HEK293 (cell line): ENCODE measurements around the gene RNF181.

Source experiments
- CTCF ChIA-PET: fragments of 350-600 bp; formaldehyde crosslinking; extraction: SDS; loops from one replicate; lab custom pipeline; 2021; ENCODE audit warnings: antibody characterized with exemption; lab: Yijun Ruan, JAX
- POLR2A ChIA-PET: fragments of 300-600 bp; formaldehyde crosslinking; extraction: SDS; loops from one replicate; lab custom pipeline; 2020; ENCODE audit warnings: antibody characterized with exemption, inconsistent platforms; lab: Yijun Ruan, JAX
- H3K27ac ChIP-seq: fragments of 200-500 bp; sonication (Bioruptor generic); 2 replicates; pipeline ENCODE4 v1.5.1; 2014; ENCODE audit warnings: low read depth, low read length, control low read depth, inconsistent platforms; ENCODE audit errors: extremely low read depth
- H3K36me3 ChIP-seq, 2 experiments: fragments of 200-500 bp in 1 of 2; sonication (Bioruptor generic) in 1 of 2; 1 replicate in 1 of 2; 2 replicates in 1 of 2; pipeline ENCODE4 v1.5.1; 2014 to 2017; ENCODE audit warnings: inconsistent platforms in 2 of 2, low read length in 2 of 2; ENCODE audit not compliant: control insufficient read depth in 2 of 2, insufficient read depth in 1 of 2
- H3K4me1 ChIP-seq: fragments of 200-500 bp; sonication (Bioruptor generic); 2 replicates; pipeline ENCODE4 v1.5.1; 2014; ENCODE audit warnings: mild to moderate bottlenecking, low read length, inconsistent platforms; ENCODE audit not compliant: control insufficient read depth, insufficient read depth
- H3K4me3 ChIP-seq: 2 replicates; pipeline ENCODE4 v1.5.1; 2011; ENCODE audit warnings: low read depth, mild to moderate bottlenecking, control low read depth, low read length, moderate library complexity
- H3K9me3 ChIP-seq: fragments of 200-500 bp; sonication (Bioruptor generic); 2 replicates; pipeline ENCODE4 v1.5.1; 2014; ENCODE audit warnings: low read depth, low read length, inconsistent platforms; ENCODE audit not compliant: control insufficient read depth, insufficient read depth
- GLI4 ChIP-seq: fragments of 450-650 bp; formaldehyde crosslinking; IDR thresholded peaks from 2 replicates; pipeline ENCODE4 v1.5.1; 2016; ENCODE audit warnings: missing biosample characterization, missing genetic modification characterization
- IKZF3 ChIP-seq: fragments of 450-650 bp; IDR thresholded peaks from 2 replicates; pipeline ENCODE4 v1.5.0; 2018; ENCODE audit warnings: missing biosample characterization, mild to moderate bottlenecking, missing genetic modification characterization, moderate library complexity
- SP3 ChIP-seq: fragments of 450-650 bp; formaldehyde crosslinking; IDR thresholded peaks from 2 replicates; pipeline ENCODE4 v1.5.1; 2016; ENCODE audit warnings: missing biosample characterization, missing genetic modification characterization
- ZFHX2 ChIP-seq: fragments of 450-650 bp; formaldehyde crosslinking; conservative IDR thresholded peaks from 2 replicates; pipeline ENCODE4 v1.5.1; 2016; ENCODE audit warnings: missing biosample characterization, missing genetic modification characterization
- ZFP37 ChIP-seq: fragments of 450-650 bp; formaldehyde crosslinking; IDR thresholded peaks from 2 replicates; pipeline ENCODE4 v1.5.1; 2016; ENCODE audit warnings: missing biosample characterization, missing genetic modification characterization
- ZNF133 ChIP-seq: fragments of 450-650 bp; formaldehyde crosslinking; IDR thresholded peaks from 2 replicates; pipeline ENCODE4 v1.5.1; 2016; ENCODE audit warnings: missing biosample characterization, missing genetic modification characterization
- ZNF140 ChIP-seq: fragments of 450-650 bp; formaldehyde crosslinking; IDR thresholded peaks from 2 replicates; pipeline ENCODE4 v1.5.1; 2016; ENCODE audit warnings: missing biosample characterization, missing genetic modification characterization
- ZNF292 ChIP-seq: fragments of 450-650 bp; formaldehyde crosslinking; IDR thresholded peaks from 2 replicates; pipeline ENCODE4 v1.5.1; 2016; ENCODE audit warnings: low read depth, missing biosample characterization, missing genetic modification characterization, borderline replicate concordance
- ZNF404 ChIP-seq: fragments of 450-650 bp; formaldehyde crosslinking; IDR thresholded peaks from 2 replicates; pipeline ENCODE4 v1.5.1; 2017; ENCODE audit warnings: missing biosample characterization, missing genetic modification characterization
- ZNF433 ChIP-seq: fragments of 450-650 bp; formaldehyde crosslinking; IDR thresholded peaks from 2 replicates; pipeline ENCODE4 v1.5.1; 2016; ENCODE audit warnings: missing biosample characterization, missing genetic modification characterization, low read depth
- ZNF48 ChIP-seq: fragments of 450-650 bp; formaldehyde crosslinking; IDR thresholded peaks from 2 replicates; pipeline ENCODE4 v1.5.1; 2016; ENCODE audit warnings: missing biosample characterization, missing genetic modification characterization
- ZNF521 ChIP-seq: fragments of 450-650 bp; formaldehyde crosslinking; IDR thresholded peaks from 2 replicates; pipeline ENCODE4 v1.5.1; 2017; ENCODE audit warnings: missing biosample characterization, mild to moderate bottlenecking, missing genetic modification characterization
- ZNF529 ChIP-seq: fragments of 450-650 bp; formaldehyde crosslinking; IDR thresholded peaks from 2 replicates; pipeline ENCODE4 v1.5.1; 2017; ENCODE audit warnings: missing genetic modification characterization, missing biosample characterization; ENCODE audit not compliant: insufficient replicate concordance
- ZNF654 ChIP-seq: fragments of 450-650 bp; formaldehyde crosslinking; IDR thresholded peaks from 2 replicates; pipeline ENCODE4 v1.5.1; 2016; ENCODE audit warnings: low read depth, missing biosample characterization, missing genetic modification characterization
- ZNF785 ChIP-seq: fragments of 450-650 bp; formaldehyde crosslinking; IDR thresholded peaks from 2 replicates; pipeline ENCODE4 v1.5.1; 2016; ENCODE audit warnings: missing biosample characterization, missing genetic modification characterization
- TF ChIP-seq, protein P1 (sequence below): fragments of 450-650 bp; formaldehyde crosslinking; IDR thresholded peaks from 2 replicates; pipeline ENCODE4 v1.5.1; 2016; ENCODE audit warnings: missing biosample characterization, missing genetic modification characterization
- TF ChIP-seq, protein P2 (sequence below): fragments of 450-650 bp; formaldehyde crosslinking; IDR thresholded peaks from 2 replicates; pipeline ENCODE4 v1.5.1; 2016; ENCODE audit warnings: missing biosample characterization, missing genetic modification characterization
- TF ChIP-seq, protein P3 (sequence below): fragments of 450-650 bp; formaldehyde crosslinking; IDR thresholded peaks from 2 replicates; pipeline ENCODE4 v1.5.1; 2016; ENCODE audit warnings: missing biosample characterization, missing genetic modification characterization

The RNF181 gene

DNA sequence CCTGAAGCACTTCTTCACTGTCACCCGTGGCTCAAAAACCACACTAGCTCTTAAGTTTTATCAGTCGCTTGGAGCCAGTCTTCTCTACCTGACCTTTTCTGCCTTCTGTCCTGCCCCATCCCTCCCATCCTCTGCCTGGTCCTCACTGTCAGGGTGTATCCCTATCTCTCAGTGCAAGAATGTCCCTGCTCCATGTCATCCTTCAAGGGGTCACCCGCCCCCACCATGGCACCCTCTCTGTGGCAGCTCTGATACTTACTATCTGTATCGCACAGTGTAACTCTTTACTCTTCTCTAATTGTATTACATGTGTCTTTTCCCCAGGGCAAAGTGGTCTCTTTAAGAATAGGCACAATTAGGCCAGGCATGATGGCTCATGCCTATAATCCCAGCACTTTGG lies 6.9 kb upstream of the RNF181 start (continued):
- TF ChIP-seq ZFP37 (tag by site-specific recombination) = no peak
- TF ChIP-seq ZNF48 (tag by site-specific recombination) = no peak
- TF ChIP-seq ZNF529 (tag by site-specific recombination) = no peak
- no peak for TF ChIP-seq ZFHX2 (tag by site-specific recombination)
- no peak for TF ChIP-seq IKZF3 (tag by site-specific recombination)
- TF ChIP-seq ZNF521 (tag by site-specific recombination) = no peak
- TF ChIP-seq, protein P1, sequence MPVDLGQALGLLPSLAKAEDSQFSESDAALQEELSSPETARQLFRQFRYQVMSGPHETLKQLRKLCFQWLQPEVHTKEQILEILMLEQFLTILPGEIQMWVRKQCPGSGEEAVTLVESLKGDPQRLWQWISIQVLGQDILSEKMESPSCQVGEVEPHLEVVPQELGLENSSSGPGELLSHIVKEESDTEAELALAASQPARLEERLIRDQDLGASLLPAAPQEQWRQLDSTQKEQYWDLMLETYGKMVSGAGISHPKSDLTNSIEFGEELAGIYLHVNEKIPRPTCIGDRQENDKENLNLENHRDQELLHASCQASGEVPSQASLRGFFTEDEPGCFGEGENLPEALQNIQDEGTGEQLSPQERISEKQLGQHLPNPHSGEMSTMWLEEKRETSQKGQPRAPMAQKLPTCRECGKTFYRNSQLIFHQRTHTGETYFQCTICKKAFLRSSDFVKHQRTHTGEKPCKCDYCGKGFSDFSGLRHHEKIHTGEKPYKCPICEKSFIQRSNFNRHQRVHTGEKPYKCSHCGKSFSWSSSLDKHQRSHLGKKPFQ (tag by site-specific recombination) = no peak
- no peak for TF ChIP-seq ZNF140 (tag by site-specific recombination)

DNA sequence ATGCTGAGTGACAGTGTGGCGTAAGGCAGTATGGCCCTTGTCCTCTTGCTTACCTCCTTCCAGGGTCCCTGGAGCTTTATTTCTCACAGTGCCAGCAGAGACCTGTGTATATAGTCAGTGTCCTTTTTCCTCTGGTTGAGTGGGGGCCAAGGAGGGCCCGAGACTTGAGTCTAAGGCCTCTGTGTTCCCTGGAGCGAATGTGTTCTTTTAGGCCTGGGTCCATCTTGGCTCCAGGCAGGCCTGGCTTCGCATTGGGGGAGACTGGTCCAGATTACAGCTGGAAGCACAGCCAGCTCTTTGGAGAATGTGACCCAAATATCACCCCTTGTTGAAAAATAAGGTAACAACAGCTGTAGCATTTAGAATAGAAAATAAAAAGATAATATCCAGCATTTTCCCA lies 6.4 kb upstream of the RNF181 start:
- ChIA-PET CTCF (no interaction called here), POLR2A (interaction anchor here (1.2 kb wide), 1 partner anchor 26 kb away, joined by 3 read pairs; no protein-coding TSS in a partner anchor)
- no peaks in the 10 kb centered on the region for H3K4me1 ChIP-seq
- no peak overlapping the region for H3K27ac ChIP-seq
- no peak for TF ChIP-seq GLI4 (tag by site-specific recombination)
- no peak for TF ChIP-seq ZNF292 (tag by site-specific recombination)
- TF ChIP-seq ZNF404 (tag by site-specific recombination) = no peak
- no peak for TF ChIP-seq ZNF654 (tag by site-specific recombination)
- TF ChIP-seq ZNF785 (tag by site-specific recombination) = no peak
- TF ChIP-seq ZNF140 (tag by site-specific recombination) = no peak
- TF ChIP-seq ZNF433 (tag by site-specific recombination) = no peak
- no peaks in the 10 kb centered on the region for H3K36me3 ChIP-seq
- no peaks in the 10 kb centered on the region for H3K9me3 ChIP-seq
- no peak overlapping the region for H3K4me3 ChIP-seq

DNA sequence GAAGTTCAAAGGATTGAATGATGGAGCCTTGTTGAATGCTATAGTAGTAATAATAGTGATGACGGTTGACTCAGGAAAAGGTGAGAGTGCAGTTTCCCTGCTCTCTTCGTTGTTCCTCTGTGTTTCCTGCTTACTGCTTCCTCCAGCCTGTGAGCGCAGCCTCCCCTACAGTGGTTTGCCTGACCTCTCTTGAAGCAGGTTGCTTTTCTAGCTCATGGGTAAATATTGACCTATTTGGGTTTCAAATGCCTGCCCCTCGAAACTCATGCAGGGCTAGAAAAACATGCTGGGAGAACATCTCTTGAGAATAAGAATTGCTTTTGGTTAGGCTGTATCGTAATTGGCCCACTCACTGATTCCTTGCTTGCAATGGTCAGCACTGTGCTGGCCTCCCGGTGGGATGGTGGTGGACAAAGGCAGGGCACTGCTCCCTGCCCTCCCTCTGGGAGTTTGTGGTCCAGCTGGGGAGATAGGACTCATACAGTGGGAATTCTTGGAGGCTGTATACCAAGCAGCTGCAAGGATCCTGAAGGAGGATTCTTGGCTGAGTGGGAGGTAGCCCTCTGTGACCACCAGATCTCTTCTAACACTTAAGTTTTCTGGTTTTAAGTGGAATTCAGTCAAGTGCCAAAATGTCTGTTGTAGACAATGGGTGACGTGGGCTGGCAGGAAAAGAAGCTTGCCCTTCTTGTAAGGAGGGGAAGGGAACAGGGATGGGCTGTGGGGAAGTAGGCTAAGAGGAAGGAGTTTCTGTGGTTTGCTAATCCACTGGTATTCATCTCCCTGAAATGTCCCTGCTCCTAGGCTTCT lies 5.4 kb upstream of the RNF181 start:
- ChIA-PET POLR2A (interaction anchor here (1.2 to 1.4 kb wide), 3 partner anchors 13 to 29 kb away, joined by 3 to 6 read pairs (median 3); partner anchors contain the start of genes GGCX and VAMP8), CTCF (no interaction called here)
- Histone ChIP-seq H3K27ac (no peak overlapping the region), H3K4me1 (no peaks in the 10 kb centered on the region), H3K9me3 (no peaks in the 10 kb centered on the region), H3K36me3 (no peaks in the 10 kb centered on the region), H3K4me3 (no peak overlapping the region)
- no peak for TF ChIP-seq ZNF133
- no peak for TF ChIP-seq SP3 (tag by site-specific recombination)
- TF ChIP-seq, protein P2, sequence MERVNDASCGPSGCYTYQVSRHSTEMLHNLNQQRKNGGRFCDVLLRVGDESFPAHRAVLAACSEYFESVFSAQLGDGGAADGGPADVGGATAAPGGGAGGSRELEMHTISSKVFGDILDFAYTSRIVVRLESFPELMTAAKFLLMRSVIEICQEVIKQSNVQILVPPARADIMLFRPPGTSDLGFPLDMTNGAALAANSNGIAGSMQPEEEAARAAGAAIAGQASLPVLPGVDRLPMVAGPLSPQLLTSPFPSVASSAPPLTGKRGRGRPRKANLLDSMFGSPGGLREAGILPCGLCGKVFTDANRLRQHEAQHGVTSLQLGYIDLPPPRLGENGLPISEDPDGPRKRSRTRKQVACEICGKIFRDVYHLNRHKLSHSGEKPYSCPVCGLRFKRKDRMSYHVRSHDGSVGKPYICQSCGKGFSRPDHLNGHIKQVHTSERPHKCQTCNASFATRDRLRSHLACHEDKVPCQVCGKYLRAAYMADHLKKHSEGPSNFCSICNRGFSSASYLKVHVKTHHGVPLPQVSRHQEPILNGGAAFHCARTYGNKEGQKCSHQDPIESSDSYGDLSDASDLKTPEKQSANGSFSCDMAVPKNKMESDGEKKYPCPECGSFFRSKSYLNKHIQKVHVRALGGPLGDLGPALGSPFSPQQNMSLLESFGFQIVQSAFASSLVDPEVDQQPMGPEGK (tag by site-specific recombination) = no peak
- TF ChIP-seq, protein P3, sequence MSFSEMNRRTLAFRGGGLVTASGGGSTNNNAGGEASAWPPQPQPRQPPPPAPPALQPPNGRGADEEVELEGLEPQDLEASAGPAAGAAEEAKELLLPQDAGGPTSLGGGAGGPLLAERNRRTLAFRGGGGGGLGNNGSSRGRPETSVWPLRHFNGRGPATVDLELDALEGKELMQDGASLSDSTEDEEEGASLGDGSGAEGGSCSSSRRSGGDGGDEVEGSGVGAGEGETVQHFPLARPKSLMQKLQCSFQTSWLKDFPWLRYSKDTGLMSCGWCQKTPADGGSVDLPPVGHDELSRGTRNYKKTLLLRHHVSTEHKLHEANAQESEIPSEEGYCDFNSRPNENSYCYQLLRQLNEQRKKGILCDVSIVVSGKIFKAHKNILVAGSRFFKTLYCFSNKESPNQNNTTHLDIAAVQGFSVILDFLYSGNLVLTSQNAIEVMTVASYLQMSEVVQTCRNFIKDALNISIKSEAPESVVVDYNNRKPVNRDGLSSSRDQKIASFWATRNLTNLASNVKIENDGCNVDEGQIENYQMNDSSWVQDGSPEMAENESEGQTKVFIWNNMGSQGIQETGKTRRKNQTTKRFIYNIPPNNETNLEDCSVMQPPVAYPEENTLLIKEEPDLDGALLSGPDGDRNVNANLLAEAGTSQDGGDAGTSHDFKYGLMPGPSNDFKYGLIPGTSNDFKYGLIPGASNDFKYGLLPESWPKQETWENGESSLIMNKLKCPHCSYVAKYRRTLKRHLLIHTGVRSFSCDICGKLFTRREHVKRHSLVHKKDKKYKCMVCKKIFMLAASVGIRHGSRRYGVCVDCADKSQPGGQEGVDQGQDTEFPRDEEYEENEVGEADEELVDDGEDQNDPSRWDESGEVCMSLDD (tag by site-specific recombination) = no peak
